NCI-H2227 (cell line): ENCODE measurements around the gene UQCRFS1.
A peak's percentile ranks its signal among the peaks of the same experiment; 100 is the strongest.

Experiments
- DNase-seq: peaks from one replicate; lab custom pipeline; 2025; ENCODE audit not compliant: unreplicated experiment; lab: John Stamatoyannopoulos, UW

The UQCRFS1 gene

GRCh38 chr19:29170554-29170953, 42.4 kb downstream of the UQCRFS1 start:
- peak; percentile 67 for DNase-seq

- no peak for DNase-seq
Observed at GRCh38 chr19:29162694-29163093, 50.3 kb downstream of the UQCRFS1 start.

- no peak for DNase-seq
Observed at GRCh38 chr19:29155683-29156082, 57.3 kb downstream of the UQCRFS1 start.
